Peyer's patch (tissue), 4 donors: ENCODE measurements around the gene CYB5B. TPM values are rescaled to one million over a fixed set of nuclear protein-coding genes. Genes with fewer than 3 reads are reported as not detected.

Source experiments
- DNase-seq, 3 donors: peaks; one replicate each; pipeline ENCODE4 v3.0.0-alpha.2; 2017 to 2019
- H3K27ac ChIP-seq, 4 donors: fragments of 200-600 bp; sonication (generic); one replicate each; pipeline ENCODE4 v1.5.1; 2016 to 2019
- H3K27me3 ChIP-seq, 2 donors: fragments of 200-600 bp; sonication (generic); one replicate each; pipeline ENCODE4 v1.5.1; 2019
- H3K36me3 ChIP-seq, 3 donors: fragments of 200-600 bp; sonication (generic); one replicate each; pipeline ENCODE4 v1.5.1; 2016 to 2019
- H3K4me1 ChIP-seq, 4 donors: fragments of 200-600 bp; sonication (generic); one replicate each; pipeline ENCODE4 v1.5.1; 2016 to 2019
- H3K4me3 ChIP-seq, 4 donors: fragments of 200-600 bp; sonication (generic); 1 replicate in 3 of 4; 2 replicates in 1 of 4; pipeline ENCODE4 v1.5.1; 2016 to 2019; ENCODE audit warnings: mild to moderate bottlenecking in 1 of 4
- H3K9me3 ChIP-seq, 4 donors: fragments of 200-600 bp; sonication (generic); one replicate each; pipeline ENCODE4 v1.5.1; 2016 to 2019; ENCODE audit warnings: mild to moderate bottlenecking in 1 of 4
- POLR2A ChIP-seq, 2 donors: fragments of 450-650 bp; IDR thresholded peaks; one replicate each; pipeline ENCODE4 v1.5.1; 2017; ENCODE audit warnings: antibody characterized with exemption in 2 of 2, mild to moderate bottlenecking in 2 of 2, moderate library complexity in 2 of 2
- total RNA-seq, 4 donors: library from RNA; depleted of rRNA; stranded (reverse); fragments of >200 nt; gene quantifications; one replicate each; pipeline ENCODE4 v1.1.0, GENCODE V29; 2016
- TF ChIP-seq, protein P1 (sequence below), 6 experiments: fragments of 450-650 bp in 4 of 6; fragments of 200-600 bp in 2 of 6; sonication (generic) in 1 of 6; IDR thresholded peaks; one replicate each; pipeline ENCODE4 v1.5.1; 2017 to 2019; ENCODE audit warnings: antibody characterized with exemption in 6 of 6, mild to moderate bottlenecking in 3 of 6, moderate library complexity in 1 of 6

The CYB5B gene
- total RNA-seq, 4 donors from 2014 or later: 62.7 to 95.7 (median 65.7) TPM

DNA sequence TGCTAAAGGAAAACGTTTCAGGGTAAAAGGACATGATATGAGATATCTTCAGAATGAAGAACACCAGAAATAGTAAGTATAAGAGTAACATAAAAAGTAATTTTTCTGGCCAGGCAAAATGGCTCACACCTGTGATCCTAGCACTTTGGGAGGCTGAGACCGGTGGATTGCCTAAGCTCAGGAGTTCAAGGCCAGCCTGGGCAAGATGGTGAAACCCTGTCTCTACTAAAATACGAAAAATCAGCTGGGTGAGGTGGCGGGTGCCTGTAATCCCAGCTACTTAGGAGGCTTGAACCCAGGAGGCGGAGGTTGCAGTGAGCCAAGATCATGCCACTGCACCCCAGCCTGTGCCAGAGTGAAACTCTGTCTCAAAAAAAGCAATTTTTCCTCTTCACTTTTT lies 84.7 kb downstream of the CYB5B start:
- DNase-seq: no peak
- Histone ChIP-seq H3K27me3 (no peaks in the 10 kb centered on the region), H3K36me3 (no peaks in the 10 kb centered on the region), H3K4me1 (no peaks in the 10 kb centered on the region), H3K27ac (no peak overlapping the region), H3K4me3 (no peak overlapping the region), H3K9me3 (no peaks in the 10 kb centered on the region)
- TF ChIP-seq, protein P1, sequence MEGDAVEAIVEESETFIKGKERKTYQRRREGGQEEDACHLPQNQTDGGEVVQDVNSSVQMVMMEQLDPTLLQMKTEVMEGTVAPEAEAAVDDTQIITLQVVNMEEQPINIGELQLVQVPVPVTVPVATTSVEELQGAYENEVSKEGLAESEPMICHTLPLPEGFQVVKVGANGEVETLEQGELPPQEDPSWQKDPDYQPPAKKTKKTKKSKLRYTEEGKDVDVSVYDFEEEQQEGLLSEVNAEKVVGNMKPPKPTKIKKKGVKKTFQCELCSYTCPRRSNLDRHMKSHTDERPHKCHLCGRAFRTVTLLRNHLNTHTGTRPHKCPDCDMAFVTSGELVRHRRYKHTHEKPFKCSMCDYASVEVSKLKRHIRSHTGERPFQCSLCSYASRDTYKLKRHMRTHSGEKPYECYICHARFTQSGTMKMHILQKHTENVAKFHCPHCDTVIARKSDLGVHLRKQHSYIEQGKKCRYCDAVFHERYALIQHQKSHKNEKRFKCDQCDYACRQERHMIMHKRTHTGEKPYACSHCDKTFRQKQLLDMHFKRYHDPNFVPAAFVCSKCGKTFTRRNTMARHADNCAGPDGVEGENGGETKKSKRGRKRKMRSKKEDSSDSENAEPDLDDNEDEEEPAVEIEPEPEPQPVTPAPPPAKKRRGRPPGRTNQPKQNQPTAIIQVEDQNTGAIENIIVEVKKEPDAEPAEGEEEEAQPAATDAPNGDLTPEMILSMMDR (IDR thresholded peaks at IDR 0.05): no peak
- TF ChIP-seq POLR2A (IDR thresholded peaks at IDR 0.05): no peak

DNA sequence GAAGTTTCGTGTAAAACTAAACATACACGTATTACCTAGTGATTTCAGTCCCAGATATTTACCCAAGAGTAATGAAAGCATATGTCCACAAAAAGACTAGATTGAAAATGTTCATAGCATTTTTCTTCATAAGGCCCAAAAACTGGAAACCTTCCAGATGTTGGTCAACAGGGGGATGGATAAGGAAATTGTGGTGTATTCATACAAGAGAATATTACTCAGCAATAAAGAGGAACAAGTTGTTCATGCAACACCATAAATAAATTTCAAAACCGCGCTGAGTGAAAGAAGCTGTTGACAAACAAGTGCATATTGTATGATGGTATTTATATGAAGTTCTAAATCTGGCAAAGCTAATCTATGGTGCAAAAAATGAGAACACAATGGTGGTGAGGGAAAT lies 87.2 kb downstream of the CYB5B start:
- no peak for TF ChIP-seq POLR2A (IDR thresholded peaks at IDR 0.05)
- TF ChIP-seq, protein P1 (IDR thresholded peaks at IDR 0.05): no peak
- no peaks in the 10 kb centered on the region for H3K27me3 ChIP-seq

DNA sequence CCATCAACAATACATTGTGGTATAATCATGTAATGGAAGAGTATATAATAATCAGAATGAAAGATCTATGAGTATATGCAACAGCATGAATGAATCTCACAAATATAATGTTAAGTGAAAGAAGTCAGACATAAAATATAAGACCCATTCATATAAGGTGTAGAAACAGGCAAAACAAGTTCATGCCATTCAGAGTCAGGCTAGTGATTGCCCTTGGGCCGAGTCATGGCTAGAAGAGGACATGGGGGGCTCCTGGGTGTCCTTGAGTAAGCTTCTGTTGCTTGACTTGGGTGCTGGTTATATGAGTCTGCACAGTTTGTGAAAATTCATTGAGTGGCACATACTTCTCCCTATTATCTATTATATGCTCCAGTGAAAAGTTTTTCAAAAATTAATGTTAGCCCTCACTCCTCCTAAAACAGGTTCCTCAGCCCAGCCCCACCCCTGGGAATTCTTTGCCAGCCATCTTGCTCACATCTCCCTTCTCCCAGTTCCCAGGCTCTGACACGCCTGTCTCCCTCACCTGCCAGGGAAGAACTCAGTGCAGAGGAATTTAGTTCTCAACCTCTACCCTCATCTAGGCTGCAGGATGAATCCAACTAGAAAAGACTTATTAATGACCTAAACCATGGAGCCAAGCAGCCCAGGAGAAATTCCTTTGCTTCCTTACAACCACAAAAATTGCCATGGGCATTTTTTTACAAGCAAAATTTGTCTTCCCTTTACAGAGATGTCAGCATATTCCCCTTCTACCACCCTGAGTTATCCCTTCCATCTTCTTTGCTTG lies 89.0 kb downstream of the CYB5B start:
- TF ChIP-seq, protein P1 (IDR thresholded peaks at IDR 0.05): no peak
- no peaks in the 10 kb centered on the region for H3K27me3 ChIP-seq
- no peaks in the 10 kb centered on the region for H3K4me1 ChIP-seq
- H3K4me3 ChIP-seq: no peak overlapping the region
- no peak for DNase-seq
- no peak overlapping the region for H3K27ac ChIP-seq
- H3K9me3 ChIP-seq: no peaks in the 10 kb centered on the region
- H3K36me3 ChIP-seq: no peaks in the 10 kb centered on the region

More for the DNA sequence above, 87.2 kb downstream of the CYB5B start:
- Histone ChIP-seq H3K4me1 (no peaks in the 10 kb centered on the region), H3K36me3 (no peaks in the 10 kb centered on the region), H3K27ac (no peak overlapping the region), H3K9me3 (no peaks in the 10 kb centered on the region), H3K4me3 (no peak overlapping the region)
- no peak for DNase-seq

DNA sequence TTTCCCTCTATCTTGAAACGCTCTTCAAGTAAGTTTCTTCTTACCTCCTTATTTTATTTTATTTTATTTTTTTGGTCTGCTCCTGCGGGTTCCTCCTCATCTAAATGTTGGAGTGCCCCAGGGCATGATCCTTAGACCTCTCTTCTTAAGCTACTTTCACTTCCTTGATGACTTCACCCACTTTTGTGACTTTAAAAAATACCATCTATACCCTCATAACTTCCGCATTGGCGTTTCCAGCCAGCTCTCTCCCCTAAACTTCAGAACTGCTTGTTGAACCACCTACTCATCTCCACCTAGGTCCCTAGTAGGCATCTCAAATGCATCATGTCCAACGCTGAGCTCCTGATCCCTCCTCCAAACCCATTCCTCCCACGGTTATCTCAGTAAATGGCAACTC lies 89.9 kb downstream of the CYB5B start:
- Histone ChIP-seq H3K27me3 (no peaks in the 10 kb centered on the region), H3K4me1 (no peaks in the 10 kb centered on the region), H3K36me3 (no peaks in the 10 kb centered on the region), H3K4me3 (no peak overlapping the region), H3K9me3 (no peaks in the 10 kb centered on the region), H3K27ac (no peak overlapping the region)
- DNase-seq: no peak
- TF ChIP-seq, protein P1 (IDR thresholded peaks at IDR 0.05): no peak
- TF ChIP-seq POLR2A (IDR thresholded peaks at IDR 0.05): no peak

Other genes starting within 250 kb of the CYB5B start
- gene SNTB2, start 237.5 kb upstream of the CYB5B start, total RNA-seq: 100 to 1,000 TPM in 1 of 4 donors, 10 to 100 TPM in 3; 14.5 to 140 (median 28.7) TPM
- gene VPS4A, start 113.3 kb upstream of the CYB5B start, total RNA-seq: 10 to 100 TPM; 37.1 to 63.1 (median 47.8) TPM
- 10 to 100 TPM; 17.7 to 23.3 (median 18.9) TPM for gene PDF, start 94.0 kb upstream of the CYB5B start, total RNA-seq
- gene COG8, start 85.1 kb upstream of the CYB5B start, total RNA-seq: 10 to 100 TPM; 57.3 to 79.5 (median 77.0) TPM
- 10 to 100 TPM in 2 of 4 donors, 1 to 10 TPM in 2; 6.9 to 20.6 (median 10.5) TPM for gene NIP7, start 84.8 kb upstream of the CYB5B start, total RNA-seq
- 1 to 10 TPM; 4.3 to 9.9 (median 6.6) TPM for gene TMED6, start 72.8 kb upstream of the CYB5B start, total RNA-seq
- gene TERF2, start 38.6 kb upstream of the CYB5B start, total RNA-seq: 10 to 100 TPM; 17.0 to 47.4 (median 28.5) TPM
- 10 to 100 TPM; 40.5 to 93.3 (median 66.8) TPM for gene NFAT5, start 141.3 kb downstream of the CYB5B start, total RNA-seq